Activated gamma-delta T cell (primary cell): ENCODE measurements around the gene LPAR2.

Source experiments
- DNase-seq: peaks from one replicate; lab custom pipeline; 2025; lab: John Stamatoyannopoulos, UW

Gene LPAR2

DNA sequence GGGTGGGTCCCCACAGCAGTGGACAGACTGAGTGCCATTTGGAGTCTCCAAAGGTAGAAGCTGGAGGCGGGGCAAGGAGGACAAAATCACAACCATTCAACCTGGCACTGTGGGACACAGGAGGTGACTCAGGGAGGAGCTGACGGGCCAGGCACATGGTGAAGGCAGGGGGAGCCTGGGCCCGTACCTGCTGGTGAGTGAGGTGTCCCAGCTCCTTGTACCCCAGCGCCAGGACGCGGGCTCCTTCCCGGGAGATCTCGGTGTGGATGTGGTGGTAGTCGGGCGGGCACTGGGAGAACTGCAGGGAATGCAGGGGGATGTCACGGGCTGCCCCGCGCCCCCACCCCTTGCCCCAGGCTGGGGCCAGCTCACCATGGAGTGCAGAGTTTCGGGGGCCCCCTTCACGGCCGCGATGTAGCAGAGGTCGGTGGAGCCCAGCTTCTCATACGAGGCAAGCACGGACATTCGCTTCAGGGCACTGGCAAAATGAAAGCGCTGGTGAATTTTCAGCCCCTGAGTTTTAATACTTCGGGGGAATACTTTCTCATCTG is 25.7 kb upstream of the LPAR2 start:
- DNase-seq = no peak

DNA sequence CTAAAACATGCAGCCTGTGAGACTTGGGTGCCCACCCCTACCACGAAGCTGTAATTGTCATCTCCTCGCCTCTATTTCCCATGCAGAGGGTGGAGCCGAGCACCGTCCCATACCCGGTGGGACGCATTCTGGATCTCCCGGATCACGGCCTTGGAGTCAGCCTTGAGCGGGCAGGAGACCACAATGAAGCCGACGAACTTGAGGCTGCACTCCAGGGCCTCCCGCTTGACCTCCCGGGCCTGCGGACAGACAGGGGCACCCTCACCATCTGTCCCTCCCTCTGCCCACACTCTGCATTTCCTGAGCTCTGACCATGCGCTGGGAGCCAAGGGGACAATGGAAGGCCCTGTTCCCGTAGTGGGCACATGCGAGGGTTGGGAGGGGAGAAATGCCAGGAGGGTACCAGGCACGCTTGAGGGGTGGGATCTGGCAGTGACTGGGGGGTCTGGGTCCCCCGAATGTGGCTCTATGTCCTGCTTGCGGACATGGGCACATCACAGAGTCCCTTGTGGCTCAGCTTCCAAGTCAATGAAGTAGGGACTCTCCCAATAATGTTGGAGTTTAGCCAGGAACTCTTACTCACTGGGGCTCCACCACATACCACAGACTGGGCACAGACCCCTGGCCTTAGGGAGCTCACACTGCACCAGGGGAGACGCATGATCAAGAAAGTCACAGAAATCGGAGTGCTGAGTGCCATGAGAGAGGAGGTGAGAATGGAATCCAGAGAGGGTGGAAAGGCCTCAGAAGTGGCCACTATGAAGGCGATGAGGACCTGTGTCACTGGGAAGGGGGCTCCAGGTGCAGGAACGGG is 24.7 kb upstream of the LPAR2 start:
- DNase-seq = no peak

DNA sequence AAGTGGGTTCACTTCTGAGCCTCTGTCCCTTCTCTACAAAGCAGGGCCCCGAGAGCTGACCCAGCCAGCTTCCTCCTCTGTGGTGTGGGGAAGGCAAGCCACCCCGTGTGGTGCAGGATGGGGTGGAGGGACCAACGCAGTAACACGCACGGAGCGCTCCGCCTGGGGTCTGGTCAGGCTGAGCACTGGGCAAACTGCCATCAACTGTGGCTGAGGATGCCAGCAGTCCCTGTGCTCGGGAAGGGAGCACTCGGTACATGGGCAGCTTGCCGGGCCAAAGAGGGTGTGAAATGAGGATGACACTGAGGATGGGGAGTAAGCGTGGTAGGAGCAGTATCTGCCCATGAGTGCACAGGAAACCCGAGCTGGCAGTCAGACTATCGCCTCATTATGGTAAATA is 23.1 kb upstream of the LPAR2 start:
- no peak for DNase-seq

DNA sequence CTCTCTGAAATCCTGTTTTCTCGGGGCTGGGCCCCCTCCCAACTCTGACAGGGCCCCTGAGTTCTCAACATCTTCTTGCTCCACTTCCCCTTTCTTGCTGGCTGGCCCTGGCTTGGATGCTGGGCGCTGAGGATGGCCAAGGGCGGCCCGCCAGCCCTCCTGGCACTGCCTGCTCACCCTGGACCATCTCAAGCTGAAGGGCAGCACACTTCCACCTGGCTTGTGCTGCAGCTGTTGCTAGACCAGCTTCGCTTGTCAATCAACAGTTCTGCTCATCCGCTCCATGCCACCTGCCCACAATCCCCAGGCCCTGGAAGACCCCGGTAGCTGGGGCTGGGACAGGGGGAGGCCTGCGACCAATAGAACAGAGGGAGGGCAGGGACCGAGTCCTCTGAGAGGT is 22.3 kb upstream of the LPAR2 start:
- no peak for DNase-seq

DNA sequence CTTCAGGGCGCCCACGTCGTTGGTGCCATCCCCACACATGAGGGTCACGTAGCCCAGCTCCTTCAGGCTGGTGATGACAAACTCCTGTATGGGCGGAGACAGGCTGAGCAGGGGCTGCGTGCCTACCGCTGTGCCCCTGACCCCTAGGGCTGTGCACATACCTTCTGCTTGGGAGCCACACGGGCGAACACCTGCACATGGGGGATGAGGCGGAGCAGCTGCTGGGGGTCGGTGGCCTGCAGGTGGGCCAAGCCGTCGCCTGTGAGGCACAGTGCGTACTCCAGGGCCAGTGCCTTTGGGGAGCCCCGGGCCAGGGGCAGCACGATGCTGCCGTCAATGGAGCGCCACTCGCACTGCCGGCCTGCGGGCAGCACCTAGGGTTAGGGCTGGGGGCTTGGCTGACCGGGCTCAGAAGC is 21.6 kb upstream of the LPAR2 start:
- no peak for DNase-seq

DNA sequence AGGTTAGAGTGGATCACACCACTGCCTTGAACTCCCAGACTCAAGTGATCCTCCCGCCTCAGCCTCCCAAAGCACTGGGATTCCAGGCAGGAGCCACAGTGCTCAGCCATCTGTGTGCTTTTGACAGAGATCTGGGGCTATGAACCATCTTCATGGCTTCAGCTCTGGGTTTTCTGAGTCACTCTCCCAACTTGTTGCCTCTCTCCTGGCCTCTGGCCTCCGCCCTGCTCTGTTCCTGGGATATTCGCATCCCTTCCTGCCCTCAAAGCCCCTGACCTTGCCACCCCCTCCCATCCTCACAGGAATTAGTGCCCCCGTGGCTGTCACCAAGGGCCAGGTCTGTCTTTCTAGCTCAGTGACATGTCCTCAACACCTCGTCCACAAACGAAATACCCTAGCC is 21.1 kb upstream of the LPAR2 start:
- no peak for DNase-seq

DNA sequence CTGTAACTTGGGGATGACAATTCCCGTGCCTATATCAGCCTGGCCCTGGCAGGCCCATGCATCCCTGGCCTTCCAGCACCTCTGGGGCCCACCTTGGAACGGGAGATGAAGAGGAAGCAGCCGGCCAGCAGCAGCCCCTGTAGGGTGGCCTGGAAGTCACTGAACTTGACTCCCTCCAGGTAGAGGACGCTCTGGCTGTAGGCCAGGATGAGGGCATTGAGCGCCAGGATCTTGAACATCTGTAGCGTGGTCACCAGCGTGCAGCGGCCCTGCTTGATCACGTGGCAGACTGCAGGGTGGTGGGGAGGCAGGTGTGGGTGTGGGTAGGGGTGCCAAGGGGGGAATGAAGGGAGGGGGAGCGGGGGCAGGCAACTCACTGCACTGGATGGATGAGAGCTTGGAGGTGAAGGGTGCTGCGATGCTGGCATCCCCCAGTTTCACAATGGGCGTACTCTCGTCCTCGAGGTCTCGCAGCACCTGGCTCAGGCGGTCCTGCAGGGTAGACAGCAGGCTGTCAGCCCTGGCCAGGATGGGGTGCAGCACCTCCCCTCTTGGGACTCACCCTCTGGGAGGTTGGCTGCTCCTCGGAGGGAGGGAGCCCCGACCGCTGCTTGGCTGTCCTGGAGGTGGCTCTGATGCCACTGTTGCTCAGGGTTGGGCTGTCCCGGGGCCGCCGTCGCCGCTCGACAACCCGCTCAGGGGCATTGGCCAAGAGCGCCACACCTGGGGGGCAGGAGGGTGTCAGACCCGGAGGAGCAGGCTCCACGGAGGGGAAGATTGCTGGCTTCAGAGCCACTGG is 19.2 kb upstream of the LPAR2 start:
- no peak for DNase-seq

DNA sequence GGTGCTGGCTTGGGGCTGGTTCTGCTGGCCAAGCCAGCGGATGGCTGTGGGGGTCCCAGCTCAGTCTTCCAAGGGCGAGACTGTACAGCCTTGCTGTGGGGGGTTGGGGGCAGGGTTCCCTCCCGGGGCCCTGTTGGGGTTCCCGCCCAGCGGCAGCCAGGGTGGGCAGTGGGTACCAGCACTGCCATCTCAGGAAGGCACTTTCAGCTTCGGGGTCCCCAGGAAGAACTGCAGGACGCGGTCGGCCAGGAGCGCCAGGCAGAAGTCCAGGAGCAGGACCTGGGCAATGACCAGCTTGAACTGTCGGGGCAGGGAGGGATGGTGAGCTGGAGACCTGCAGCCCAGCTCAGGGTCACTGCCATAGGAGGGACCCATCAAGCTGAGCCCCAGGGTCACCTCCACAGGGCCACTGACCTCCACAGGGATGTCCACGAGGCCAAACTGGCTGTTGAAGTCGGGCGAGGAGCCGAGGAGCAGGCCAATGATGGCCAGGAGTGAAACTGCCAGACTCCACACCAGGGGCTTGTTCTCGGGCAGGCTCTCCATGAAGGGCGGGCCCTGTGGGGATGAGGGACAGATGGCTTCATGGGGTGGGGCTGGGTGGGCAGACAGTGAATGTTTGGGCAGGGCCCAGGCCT is 17.3 kb upstream of the LPAR2 start:
- no peak for DNase-seq

DNA sequence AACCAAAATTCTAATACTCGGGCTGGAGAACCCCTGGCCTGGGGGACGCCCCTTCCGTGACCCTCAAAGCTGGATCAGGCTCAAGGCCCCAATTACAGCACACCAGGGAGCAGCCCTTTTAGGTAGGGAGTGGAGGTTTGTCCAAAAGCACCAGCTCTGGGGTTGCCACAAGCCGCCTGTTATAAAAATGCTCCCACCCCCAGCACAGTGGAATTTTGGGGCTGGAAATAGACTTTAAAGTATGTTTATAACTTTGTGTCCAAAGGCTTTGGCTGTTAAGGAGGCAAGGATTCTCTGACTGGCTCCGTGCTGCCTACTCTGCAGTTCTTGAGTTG is 16.0 kb upstream of the LPAR2 start:
- no peak for DNase-seq

DNA sequence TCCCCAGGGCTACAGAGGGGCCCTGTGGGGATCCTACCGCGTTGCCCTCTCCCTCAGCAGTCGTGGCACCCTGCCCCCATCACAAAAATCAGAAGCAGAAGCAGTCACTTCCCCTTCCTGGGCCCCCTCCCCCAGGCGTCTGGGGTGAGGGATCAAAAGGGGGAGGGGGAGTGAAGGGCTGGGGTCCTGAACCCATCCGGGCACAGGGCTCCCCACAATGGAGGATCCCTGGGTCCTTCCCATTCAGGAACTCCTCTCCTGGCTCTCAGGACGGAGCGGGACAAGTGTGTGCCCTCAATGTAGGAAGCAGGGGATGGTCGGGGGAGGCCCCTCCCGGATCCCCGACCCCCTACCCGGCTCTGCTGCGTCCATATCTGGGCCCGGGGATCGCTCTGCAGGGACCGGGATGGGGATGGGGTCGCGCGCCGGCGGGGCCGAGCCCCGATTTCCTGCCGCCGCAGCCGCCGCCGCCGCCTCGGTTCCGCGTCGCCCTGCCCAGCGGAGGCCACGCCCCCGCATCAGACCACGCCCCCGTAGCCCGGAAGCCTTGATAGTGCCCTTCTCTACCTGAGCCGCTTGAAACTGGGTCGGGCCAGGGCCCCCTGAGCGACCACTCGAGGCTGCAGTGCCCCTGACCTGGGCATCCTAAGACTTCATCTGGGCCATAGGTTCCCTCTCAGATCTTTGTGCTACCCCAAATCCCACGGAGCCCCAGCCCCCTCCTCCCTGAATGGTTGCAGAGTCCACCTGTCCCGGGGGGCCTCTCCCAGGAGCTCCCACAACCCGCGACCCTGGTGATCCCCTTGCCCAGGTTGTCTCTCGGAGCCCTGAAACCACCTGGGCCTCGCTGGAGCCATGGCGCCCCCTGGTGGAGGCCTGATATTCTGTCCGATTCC is 15.4 kb upstream of the LPAR2 start, which contains the start of gene GMIP:
GMIP (minus strand) TSS at position 500 of the 896 bp plus-strand sequence; CDS start at position 372, 128 bp downstream.
- peak; percentile 74 for DNase-seq

DNA sequence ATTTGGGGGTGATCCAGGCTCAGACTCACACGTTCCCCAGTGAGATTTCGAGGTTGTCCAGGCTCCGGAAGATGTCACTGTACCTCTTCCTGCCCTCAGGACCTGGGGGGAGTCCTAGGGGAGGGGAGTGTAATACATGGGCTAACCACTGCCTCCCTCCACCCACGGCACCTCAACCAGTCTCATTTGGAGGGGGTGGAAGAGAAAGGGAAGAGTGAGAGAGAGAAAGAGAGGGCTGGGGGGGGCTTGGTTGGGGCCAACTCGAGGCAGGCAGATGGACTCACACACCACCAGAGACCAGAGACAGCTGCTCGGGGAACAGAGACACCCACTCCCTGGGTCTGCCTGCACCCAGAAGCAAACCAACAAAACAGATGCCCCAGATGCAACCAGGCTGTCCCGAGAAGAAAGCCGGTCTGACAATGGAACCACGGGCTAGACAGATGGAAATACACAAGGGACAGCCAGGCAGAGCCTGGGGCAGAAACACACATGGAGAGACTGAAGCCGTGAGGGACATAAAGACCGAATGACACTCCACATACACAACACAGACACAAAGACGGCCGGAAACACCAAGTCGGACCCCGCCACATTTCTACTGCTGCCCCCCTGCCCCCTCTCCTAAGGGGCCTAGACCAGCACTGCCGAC is 14.6 kb upstream of the LPAR2 start:
- no peak for DNase-seq

DNA sequence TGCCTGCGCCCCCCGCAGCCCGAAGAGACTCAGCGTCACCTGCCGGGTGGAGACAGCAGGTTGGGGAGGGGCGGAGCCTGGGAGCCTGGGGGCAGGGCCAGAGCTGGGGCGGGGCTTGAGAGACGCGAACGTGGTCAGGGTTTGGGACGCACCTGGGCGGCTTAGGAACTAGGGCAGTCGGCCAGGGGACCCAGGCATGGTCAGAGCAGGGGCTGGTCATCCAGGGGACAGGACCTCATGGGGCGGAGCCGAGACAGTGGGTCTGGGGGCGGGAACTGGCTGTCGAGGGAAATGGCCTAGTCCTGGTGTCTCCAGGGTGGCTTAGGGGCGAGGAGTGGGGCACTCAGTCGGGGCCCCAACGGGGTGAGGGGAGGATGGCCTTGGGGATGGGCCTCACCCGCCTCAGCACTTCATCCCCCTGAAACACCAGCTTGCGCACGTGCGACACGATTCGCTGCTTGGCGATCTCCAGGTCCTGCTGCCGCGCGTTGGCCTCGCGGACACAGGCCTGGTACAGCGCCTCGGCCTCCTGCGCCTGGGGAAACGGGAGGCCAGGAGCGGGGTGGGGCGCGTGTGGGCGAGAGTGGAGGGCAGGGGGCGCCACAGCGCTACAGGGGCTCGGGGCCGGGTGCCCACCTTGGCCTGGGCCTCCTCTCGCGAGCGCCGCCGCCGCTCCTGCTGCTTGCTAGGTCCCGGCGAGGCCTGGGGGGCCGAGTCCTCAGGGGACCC is 9.7 kb upstream of the LPAR2 start:
- no peak for DNase-seq

DNA sequence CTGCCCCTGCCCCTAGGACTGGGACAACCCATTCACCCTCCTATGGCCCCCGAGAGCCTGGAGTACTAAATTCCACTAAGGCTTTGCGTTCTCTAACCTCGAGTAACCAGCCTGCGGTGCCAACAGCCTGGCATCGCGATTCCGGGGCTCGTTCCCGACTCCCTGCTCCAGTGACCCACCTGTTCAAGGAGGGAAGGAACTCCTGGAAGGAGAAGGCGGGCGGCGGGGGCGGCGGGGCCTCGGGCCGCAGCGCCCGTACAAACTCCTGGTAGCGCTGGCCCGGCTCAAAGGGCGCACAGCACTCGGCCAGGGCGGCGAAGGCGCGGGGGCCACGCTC is 9.1 kb upstream of the LPAR2 start:
- DNase-seq = no peak

DNA sequence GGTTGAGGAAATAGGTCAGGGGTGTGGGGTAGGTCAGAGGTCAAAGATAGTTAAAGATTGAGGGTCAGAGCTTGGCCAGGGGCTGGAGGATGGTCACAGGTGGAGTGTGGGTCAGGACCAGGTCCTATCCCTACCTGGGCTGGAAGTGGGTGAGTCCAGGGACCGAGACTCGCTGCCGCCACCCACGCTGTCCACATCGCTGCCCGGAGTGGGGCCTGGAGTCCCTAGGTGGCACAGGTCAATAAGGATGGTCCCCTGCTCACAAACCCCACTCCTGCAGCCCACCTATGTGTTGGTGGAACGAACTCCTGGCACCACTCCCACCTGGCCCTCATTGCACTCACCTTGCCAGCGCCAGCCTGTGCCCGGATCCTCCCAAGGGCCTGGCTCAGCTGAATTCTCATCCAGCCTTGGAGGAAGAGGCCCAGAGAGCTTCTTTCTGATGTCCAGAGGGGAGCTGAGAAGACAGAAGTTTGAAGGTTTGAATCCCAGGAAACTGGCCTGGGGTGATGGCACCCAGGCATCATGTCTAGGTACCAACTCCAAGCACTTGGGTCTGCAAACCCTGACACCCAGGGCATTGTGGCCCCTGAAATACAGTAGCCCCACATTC is 8.7 kb upstream of the LPAR2 start:
- no peak for DNase-seq

DNA sequence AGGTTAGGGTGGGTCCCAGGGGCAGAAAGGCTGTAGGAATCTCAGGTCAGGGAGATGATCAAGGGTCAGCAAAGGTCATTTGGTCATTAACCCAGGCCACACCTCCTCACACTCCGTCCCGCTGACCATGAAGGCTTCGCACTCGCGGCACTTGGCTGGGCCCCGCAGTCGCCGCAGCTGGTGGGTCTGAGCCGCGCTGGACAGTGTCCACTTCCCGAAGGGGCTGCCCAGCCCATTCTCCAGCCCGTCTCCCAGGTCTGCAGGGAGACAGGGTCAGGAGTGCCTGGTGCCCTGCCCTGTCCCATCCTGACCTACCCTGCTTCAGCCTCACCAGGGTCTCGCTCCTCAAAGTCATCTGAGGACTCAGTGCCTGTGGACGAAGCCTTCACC is 7.3 kb upstream of the LPAR2 start:
- no peak for DNase-seq

DNA sequence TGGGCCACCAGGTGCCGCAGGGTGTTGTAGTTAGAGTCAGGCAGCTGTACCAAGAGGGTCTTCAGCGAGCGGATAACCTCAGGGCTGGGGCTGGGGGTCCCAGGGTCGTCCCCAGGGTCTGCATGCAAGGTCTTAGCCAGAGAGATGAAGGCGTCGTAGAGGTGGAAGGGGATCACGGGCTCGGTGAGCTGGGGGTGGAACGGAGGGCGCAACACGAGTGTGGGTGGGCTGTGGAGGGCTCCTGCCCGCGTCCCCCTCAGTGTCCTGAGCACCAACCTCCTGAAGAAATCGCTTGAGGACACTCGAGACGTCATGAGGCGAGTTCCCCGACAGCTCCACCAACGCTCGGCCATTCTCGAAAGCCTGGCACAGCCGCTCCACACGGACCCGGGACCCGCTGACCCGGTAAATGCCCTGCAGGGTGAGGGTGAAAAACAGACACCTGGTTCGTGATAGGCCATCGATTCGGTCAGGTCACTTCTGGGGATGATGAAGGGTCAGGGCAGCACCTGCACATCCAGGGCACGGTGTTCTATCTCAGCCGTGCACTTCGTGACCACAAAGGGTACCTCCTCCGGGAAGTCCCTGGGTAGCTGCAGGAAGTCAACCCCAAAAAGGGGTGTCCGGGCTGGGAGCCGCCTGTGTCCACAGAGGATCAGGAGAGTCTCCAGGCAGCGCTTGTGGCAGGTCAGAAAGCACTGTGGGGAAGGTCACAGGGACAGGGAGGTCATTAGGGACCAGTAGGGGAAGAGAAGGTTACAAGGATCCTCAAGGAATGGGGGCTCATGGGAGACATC is 6.7 kb upstream of the LPAR2 start:
- DNase-seq = no peak

DNA sequence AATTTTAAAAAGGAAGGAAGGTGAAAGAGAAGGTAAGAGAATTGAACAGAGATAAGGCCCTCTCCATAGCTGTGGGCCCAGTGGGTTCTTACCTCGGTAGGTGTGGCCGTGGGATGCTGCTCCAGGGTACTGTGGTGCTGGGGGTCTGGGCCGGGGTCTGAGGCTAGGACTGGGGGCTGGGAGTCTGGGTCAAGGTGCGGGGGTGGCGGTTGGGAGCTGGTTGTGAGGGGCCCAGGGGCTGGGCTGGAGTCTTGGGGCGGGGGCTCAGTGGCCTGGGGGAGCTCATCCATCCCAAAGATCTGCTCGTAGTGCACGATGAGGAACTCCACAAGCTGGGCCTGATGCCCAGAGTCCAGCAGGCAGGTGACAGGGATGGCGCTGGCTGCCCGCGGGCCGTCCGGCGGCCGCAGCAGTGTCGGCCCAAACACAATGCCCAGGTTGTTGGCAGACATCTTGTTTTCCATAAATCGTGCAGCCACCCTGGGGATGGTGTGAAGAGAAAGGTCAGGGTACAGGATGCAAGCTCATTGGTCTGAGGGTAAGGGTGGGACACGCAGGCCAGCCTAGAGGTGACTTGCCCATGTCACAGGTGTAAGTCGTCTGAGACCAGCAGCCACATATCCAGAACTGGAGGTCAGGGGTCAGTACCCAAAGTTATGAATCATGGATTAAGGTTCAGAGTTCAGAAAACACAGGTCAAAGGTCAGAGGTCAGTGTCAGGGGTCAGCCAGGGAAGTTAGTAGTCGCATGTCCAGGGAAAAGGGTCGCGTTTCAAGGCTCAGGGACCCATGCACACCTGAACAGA is 5.9 kb upstream of the LPAR2 start:
- DNase-seq = no peak

DNA sequence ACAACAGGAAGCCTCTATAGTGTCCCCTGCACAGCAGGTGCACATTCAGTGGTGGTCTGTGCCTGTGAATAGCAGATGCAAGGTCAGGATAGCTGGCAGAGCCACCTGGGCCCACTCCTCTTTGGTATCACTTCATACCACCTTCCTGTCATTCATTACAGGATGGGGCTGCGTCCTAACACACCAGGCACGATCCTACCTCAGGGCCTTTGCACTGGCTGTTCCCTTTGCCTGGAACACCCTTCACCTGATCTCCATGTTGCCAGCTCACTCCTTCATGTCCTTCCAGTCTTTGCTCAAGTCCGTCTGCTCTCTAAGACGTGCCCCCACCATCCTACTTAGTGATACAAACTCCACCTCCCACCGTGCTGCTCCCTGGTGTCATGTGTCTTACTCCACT is 4.6 kb upstream of the LPAR2 start:
- no peak for DNase-seq
